B cell (primary cell): Measurements from ENCODE around the gene SLC25A13.

Experiments
- EZH2 ChIP-seq: IDR thresholded peaks from 2 replicates; pipeline ENCODE4 v1.6.1; 2012; ENCODE audit warnings: borderline replicate concordance, low read depth, mild to moderate bottlenecking, moderate library complexity, low read length; ENCODE audit not compliant: insufficient read depth, poor library complexity, severe bottlenecking
- TF ChIP-seq, protein P1 (sequence below): fragments of 200-600 bp; IDR thresholded peaks from one replicate; pipeline ENCODE4 v1.8.0; 2022; ENCODE audit warnings: antibody characterized with exemption, mild to moderate bottlenecking

- TF ChIP-seq, protein P1, sequence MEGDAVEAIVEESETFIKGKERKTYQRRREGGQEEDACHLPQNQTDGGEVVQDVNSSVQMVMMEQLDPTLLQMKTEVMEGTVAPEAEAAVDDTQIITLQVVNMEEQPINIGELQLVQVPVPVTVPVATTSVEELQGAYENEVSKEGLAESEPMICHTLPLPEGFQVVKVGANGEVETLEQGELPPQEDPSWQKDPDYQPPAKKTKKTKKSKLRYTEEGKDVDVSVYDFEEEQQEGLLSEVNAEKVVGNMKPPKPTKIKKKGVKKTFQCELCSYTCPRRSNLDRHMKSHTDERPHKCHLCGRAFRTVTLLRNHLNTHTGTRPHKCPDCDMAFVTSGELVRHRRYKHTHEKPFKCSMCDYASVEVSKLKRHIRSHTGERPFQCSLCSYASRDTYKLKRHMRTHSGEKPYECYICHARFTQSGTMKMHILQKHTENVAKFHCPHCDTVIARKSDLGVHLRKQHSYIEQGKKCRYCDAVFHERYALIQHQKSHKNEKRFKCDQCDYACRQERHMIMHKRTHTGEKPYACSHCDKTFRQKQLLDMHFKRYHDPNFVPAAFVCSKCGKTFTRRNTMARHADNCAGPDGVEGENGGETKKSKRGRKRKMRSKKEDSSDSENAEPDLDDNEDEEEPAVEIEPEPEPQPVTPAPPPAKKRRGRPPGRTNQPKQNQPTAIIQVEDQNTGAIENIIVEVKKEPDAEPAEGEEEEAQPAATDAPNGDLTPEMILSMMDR = no peak
- TF ChIP-seq EZH2 = no peak
Measured at GRCh38 chr7:96322373-96322695, 436 bp upstream of the SLC25A13 start.
